ENCODE data around the gene DDX51. TPM values are rescaled to one million over a fixed set of nuclear protein-coding genes. Genes with fewer than 3 reads are reported as not detected.

Gene DDX51
- total and polyA plus RNA-seq, 4 donors: 2.5 to 7.5 (median 5.5) TPM

GRCh38 chr12:132186857-132187620, 42.9 kb upstream of the DDX51 start:
- H3K27me3 ChIP-seq (ENCODE audit: control insufficient read depth in 4 of 4, insufficient read depth in 4 of 4, low read length in 3 of 4): no peaks in the 10 kb centered on the region
- H3K9ac ChIP-seq (ENCODE audit: low read depth in 1 of 2, low read length in 2 of 2): no peak overlapping the region
- H3K27ac ChIP-seq (ENCODE audit: low read depth in 1 of 2, low read length in 2 of 2): no peak overlapping the region
- WGBS: 80% methylated on average over 39 of the region's 39 CpGs
- no peaks in the 10 kb centered on the region for H3K36me3 ChIP-seq (ENCODE audit: control insufficient read depth in 4 of 4, insufficient read depth in 3 of 4, low read depth in 1 of 4, low read length in 3 of 4)
- H3K4me1 ChIP-seq (ENCODE audit: control insufficient read depth in 4 of 4, insufficient read depth in 4 of 4, low read length in 3 of 4): peaks cover 7 to 16% (median 7%) of the 10 kb centered on the region in 4 donors
- peaks cover 0 to 3% (median 1%) of the 10 kb centered on the region in 4 donors for H3K9me3 ChIP-seq (ENCODE audit: control insufficient read depth in 4 of 4, low read length in 3 of 4)
- no peak overlapping the region for H3K4me3 ChIP-seq (ENCODE audit: low read depth in 1 of 3, low read length in 3 of 3)
- no peak for DNase-seq (ENCODE audit: low spot score)
- no peak for TF ChIP-seq YY1 (IDR thresholded peaks at IDR 0.05)
- TF ChIP-seq FOXA1 (IDR thresholded peaks at IDR 0.05): no peak
- no peak for TF ChIP-seq ZBTB33 (IDR thresholded peaks at IDR 0.05)
- no peak for TF ChIP-seq JUND (IDR thresholded peaks at IDR 0.05)
- TF ChIP-seq EGR1 (IDR thresholded peaks at IDR 0.05; ENCODE audit: low read depth in 2 of 2): no peak
- no peak for TF ChIP-seq REST (IDR thresholded peaks at IDR 0.05)
- no peak for TF ChIP-seq ATF3 (IDR thresholded peaks at IDR 0.05)
- no peak for TF ChIP-seq NR2F2 (IDR thresholded peaks at IDR 0.05)
- TF ChIP-seq HNF4G (IDR thresholded peaks at IDR 0.05): no peak
- TF ChIP-seq RAD21 (IDR thresholded peaks at IDR 0.05): no peak
- no peak for TF ChIP-seq FOXA2 (IDR thresholded peaks at IDR 0.05)
- TF ChIP-seq TAF1 (conservative IDR thresholded peaks at IDR 0.05): no peak
- TF ChIP-seq HNF4A (conservative IDR thresholded peaks at IDR 0.05): no peak
- no peak for TF ChIP-seq CTCF (IDR thresholded peaks at IDR 0.05; ENCODE audit: low read depth, low read length, missing input control)
- TF ChIP-seq MAX (IDR thresholded peaks at IDR 0.05): no peak
- TF ChIP-seq RXRA (IDR thresholded peaks at IDR 0.05): no peak
- no peak for TF ChIP-seq SP1 (IDR thresholded peaks at IDR 0.05)
- no peak for TF ChIP-seq GABPA (IDR thresholded peaks at IDR 0.05 in 1 of 2, conservative IDR thresholded peaks at IDR 0.05 in 1 of 2)

Data from liver (tissue), 9 donors.